Gastrocnemius medialis (tissue), 4 donors: ENCODE results near the gene TMEM163.

Source experiments
- POLR2A ChIP-seq, 2 donors: fragments of 450-650 bp; IDR thresholded peaks; one replicate each; pipeline ENCODE4 v1.6.1; 2017; ENCODE audit warnings: antibody characterized with exemption in 2 of 2, mild to moderate bottlenecking in 2 of 2, moderate library complexity in 2 of 2
- TF ChIP-seq, protein P1 (sequence below), 5 experiments: fragments of 450-650 bp in 3 of 5; fragments of 200-600 bp in 2 of 5; sonication (generic) in 2 of 5; IDR thresholded peaks in 4 of 5; conservative IDR thresholded peaks in 1 of 5; 1 replicate in 4 of 5; 2 replicates in 1 of 5; pipeline ENCODE4 v1.5.1; 2016 to 2019; ENCODE audit warnings: antibody characterized with exemption in 5 of 5, mild to moderate bottlenecking in 3 of 5, moderate library complexity in 3 of 5

- TF ChIP-seq, protein P1, sequence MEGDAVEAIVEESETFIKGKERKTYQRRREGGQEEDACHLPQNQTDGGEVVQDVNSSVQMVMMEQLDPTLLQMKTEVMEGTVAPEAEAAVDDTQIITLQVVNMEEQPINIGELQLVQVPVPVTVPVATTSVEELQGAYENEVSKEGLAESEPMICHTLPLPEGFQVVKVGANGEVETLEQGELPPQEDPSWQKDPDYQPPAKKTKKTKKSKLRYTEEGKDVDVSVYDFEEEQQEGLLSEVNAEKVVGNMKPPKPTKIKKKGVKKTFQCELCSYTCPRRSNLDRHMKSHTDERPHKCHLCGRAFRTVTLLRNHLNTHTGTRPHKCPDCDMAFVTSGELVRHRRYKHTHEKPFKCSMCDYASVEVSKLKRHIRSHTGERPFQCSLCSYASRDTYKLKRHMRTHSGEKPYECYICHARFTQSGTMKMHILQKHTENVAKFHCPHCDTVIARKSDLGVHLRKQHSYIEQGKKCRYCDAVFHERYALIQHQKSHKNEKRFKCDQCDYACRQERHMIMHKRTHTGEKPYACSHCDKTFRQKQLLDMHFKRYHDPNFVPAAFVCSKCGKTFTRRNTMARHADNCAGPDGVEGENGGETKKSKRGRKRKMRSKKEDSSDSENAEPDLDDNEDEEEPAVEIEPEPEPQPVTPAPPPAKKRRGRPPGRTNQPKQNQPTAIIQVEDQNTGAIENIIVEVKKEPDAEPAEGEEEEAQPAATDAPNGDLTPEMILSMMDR (IDR thresholded peaks at IDR 0.05 in 4 of 5, conservative IDR thresholded peaks at IDR 0.05 in 1 of 5), result no peak
- no peak for TF ChIP-seq POLR2A (IDR thresholded peaks at IDR 0.05)
These were observed 90.3 kb downstream of the TMEM163 start for GRCh38 chr2:134628453-134628852.
